Kidney (tissue), 14 donors: ENCODE results near the gene PFDN4. TPM values are rescaled to one million over a fixed set of nuclear protein-coding genes. Genes with fewer than 3 reads are reported as not detected.
A peak's percentile ranks its signal among the peaks of the same experiment; 100 is the strongest.
"Not testable (repeated sequence)": the region's sequence is repeated elsewhere in the genome, so short reads cannot be mapped to it uniquely, and the experiment has no call there.

Experiments used
- DNase-seq, 5 donors: peaks; one replicate each; pipeline ENCODE4 v3.0.0-alpha.2; 2013 to 2020
- FAIRE-seq: peaks from 2 replicates; lab custom pipeline; 2012; peaks lifted over from hg19 to GRCh38; lab: Jason Lieb, UNC
- H3K27ac ChIP-seq, 2 donors: one replicate each; pipeline ENCODE4 v1.7.0; 2013; ENCODE audit warnings: low read depth in 2 of 2, low read length in 2 of 2, inconsistent platforms in 1 of 2
- H3K27me3 ChIP-seq: one replicate; pipeline ENCODE4 v1.7.1; 2013; ENCODE audit warnings: low read length, inconsistent platforms; ENCODE audit not compliant: control insufficient read depth, insufficient read depth
- H3K36me3 ChIP-seq, 3 donors: one replicate each; pipeline versions ENCODE4 v1.7.0 to v1.7.1; 2013; ENCODE audit warnings: low read length in 3 of 3, control low read depth in 1 of 3, inconsistent platforms in 1 of 3; ENCODE audit not compliant: insufficient read depth in 3 of 3, control insufficient read depth in 2 of 3
- H3K4me1 ChIP-seq, 3 donors: one replicate each; pipeline versions ENCODE4 v1.7.0 to v1.7.1; 2013; ENCODE audit warnings: low read length in 3 of 3, inconsistent platforms in 1 of 3, low read depth in 1 of 3; ENCODE audit not compliant: control insufficient read depth in 2 of 3, insufficient read depth in 2 of 3
- H3K4me3 ChIP-seq, 3 donors: one replicate each; pipeline versions ENCODE4 v1.7.0 to v1.8.1; 2013; ENCODE audit warnings: low read length in 3 of 3, control low read depth in 1 of 3, inconsistent platforms in 1 of 3
- H3K9ac ChIP-seq, 3 donors: one replicate each; pipeline versions ENCODE4 v1.7.0 to v1.7.1; 2013; ENCODE audit warnings: low read length in 3 of 3, control low read depth in 1 of 3, inconsistent platforms in 1 of 3
- H3K9me3 ChIP-seq, 3 donors: one replicate each; pipeline versions ENCODE4 v1.7.0 to v1.7.1; 2013; ENCODE audit warnings: low read length in 3 of 3, control low read depth in 1 of 3, inconsistent platforms in 1 of 3; ENCODE audit not compliant: control insufficient read depth in 2 of 3, insufficient read depth in 1 of 3
- intact Hi-C: fragments of 100-400 bp; cut with DNase I; formaldehyde crosslinking; loops from one replicate; pipeline ENCODE4 v1.11.1; 2022
- polyA plus RNA-seq: library from polyadenylated mRNA; stranded (reverse); fragments of 350-450 nt; fragmentation: Illumina TruSeq; extraction: RNeasy Lipid Tissue Mini Kit (QIAGEN cat#74804); gene quantifications from one replicate; pipeline ENCODE4 v1.2.3, GENCODE V29; 2014; ENCODE audit warnings: low read depth, low replicate concordance; ENCODE audit not compliant: insufficient read depth
- total RNA-seq: library from RNA; stranded (reverse); fragmentation: NEBNext Ultra II Directional; extraction: Animal tissue kit (Norgen Biotek cat#: 25700); gene quantifications from one replicate; pipeline ENCODE4 v1.2.1, GENCODE V29; 2021
- TF ChIP-seq, protein P1 (sequence below): IDR thresholded peaks from 3 replicates; pipeline ENCODE4 v1.5.1; 2012; ENCODE audit warnings: mild to moderate bottlenecking, moderate library complexity, borderline replicate concordance; ENCODE audit not compliant: insufficient read depth; ENCODE audit errors: extremely low read depth
- donor health status: control.
- donor health status: control.
- donor health status: control.
- donor health status: control.
- donor health status: control.
- donor health status: DM: yes; HTN: yes; CAD: no.
- donor health status: Normal renal cell carcinoma (clear cell type).

The PFDN4 gene
- total and polyA plus RNA-seq, 2 donors from 2014 or later, result 19.7 to 49.5 TPM

GRCh38 chr20:54263116-54263690 lies 55.3 kb downstream of the PFDN4 start:
- H3K4me3 ChIP-seq, result no peak overlapping the region
- no peak for DNase-seq
- no peak overlapping the region for H3K9ac ChIP-seq
- TF ChIP-seq, protein P1, sequence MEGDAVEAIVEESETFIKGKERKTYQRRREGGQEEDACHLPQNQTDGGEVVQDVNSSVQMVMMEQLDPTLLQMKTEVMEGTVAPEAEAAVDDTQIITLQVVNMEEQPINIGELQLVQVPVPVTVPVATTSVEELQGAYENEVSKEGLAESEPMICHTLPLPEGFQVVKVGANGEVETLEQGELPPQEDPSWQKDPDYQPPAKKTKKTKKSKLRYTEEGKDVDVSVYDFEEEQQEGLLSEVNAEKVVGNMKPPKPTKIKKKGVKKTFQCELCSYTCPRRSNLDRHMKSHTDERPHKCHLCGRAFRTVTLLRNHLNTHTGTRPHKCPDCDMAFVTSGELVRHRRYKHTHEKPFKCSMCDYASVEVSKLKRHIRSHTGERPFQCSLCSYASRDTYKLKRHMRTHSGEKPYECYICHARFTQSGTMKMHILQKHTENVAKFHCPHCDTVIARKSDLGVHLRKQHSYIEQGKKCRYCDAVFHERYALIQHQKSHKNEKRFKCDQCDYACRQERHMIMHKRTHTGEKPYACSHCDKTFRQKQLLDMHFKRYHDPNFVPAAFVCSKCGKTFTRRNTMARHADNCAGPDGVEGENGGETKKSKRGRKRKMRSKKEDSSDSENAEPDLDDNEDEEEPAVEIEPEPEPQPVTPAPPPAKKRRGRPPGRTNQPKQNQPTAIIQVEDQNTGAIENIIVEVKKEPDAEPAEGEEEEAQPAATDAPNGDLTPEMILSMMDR, result no peak
- no peaks in the 10 kb centered on the region for H3K36me3 ChIP-seq
- no peaks in the 10 kb centered on the region for H3K27me3 ChIP-seq
- H3K9me3 ChIP-seq, result no peaks in the 10 kb centered on the region
- no peak for FAIRE-seq
- no peaks in the 10 kb centered on the region for H3K4me1 ChIP-seq
- intact Hi-C loops, result no loop called here
- no peak overlapping the region for H3K27ac ChIP-seq

- H3K4me1 ChIP-seq, H3K27me3 ChIP-seq, intact Hi-C loops, DNase-seq, H3K9ac ChIP-seq, H3K36me3 ChIP-seq, H3K27ac ChIP-seq, H3K4me3 ChIP-seq, FAIRE-seq, H3K9me3 ChIP-seq: not testable (repeated sequence)
Measured at GRCh38 chr20:54265791-54266190, 57.9 kb downstream of the PFDN4 start.

- H3K4me3 ChIP-seq, result no peak overlapping the region
- H3K36me3 ChIP-seq, result no peaks in the 10 kb centered on the region
- intact Hi-C loops, result no loop called here
- DNase-seq (no peak), FAIRE-seq (no peak)
- TF ChIP-seq, protein P1, result no peak
- no peak overlapping the region for H3K27ac ChIP-seq
- H3K9ac ChIP-seq, result no peak overlapping the region
- no peaks in the 10 kb centered on the region for H3K4me1 ChIP-seq
- H3K27me3 ChIP-seq, result no peaks in the 10 kb centered on the region
- H3K9me3 ChIP-seq, result no peaks in the 10 kb centered on the region
Measured at GRCh38 chr20:54266844-54267243, 59.0 kb downstream of the PFDN4 start.

DNA sequence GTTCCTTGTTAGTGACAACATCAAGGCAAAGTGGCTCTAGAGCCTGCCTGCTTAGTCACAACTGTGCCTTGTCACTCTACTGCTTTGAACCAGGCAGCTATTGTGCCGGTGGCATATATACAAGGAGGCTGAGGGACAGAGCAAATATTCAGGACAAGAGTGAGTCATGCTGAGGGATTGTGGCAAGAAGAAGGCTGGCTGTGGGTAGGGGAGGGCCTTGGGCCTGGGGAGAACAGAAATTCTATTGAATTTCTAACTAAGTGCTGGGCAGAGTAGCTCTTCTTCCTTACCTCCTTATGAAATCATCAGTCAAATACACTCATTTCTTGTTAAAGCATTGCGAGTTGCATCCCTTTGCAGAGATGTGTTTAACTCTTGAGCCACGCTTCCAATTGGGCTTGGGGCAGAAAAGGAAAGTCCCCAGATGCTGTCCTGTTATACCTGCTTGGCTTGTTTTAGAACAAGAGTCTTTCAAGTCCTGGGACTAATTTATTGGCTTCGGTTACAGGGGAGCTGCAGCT lies 59.7 kb downstream of the PFDN4 start:
- Histone ChIP-seq H3K4me1 (no peaks in the 10 kb centered on the region), H3K9me3 (no peaks in the 10 kb centered on the region), H3K9ac (no peak overlapping the region), H3K4me3 (no peak overlapping the region), H3K27ac (no peak overlapping the region), H3K36me3 (no peaks in the 10 kb centered on the region), H3K27me3 (no peaks in the 10 kb centered on the region)
- DNase-seq, result peak in 2 of 5 donors; percentile 31 to 32
- intact Hi-C loops, result no loop called here
- no peak for FAIRE-seq
- TF ChIP-seq, protein P1, result no peak
